H9 (cell line): ENCODE results near the gene FBXO47. TPM values are rescaled to one million over a fixed set of nuclear protein-coding genes. Genes with fewer than 3 reads are reported as not detected.

Source experiments
- DNase-seq: peaks from one replicate; pipeline ENCODE4 v3.0.0-alpha.2; 2017
- H2AFZ ChIP-seq: one replicate; pipeline ENCODE4 v1.6.1; 2013; ENCODE audit warnings: mild to moderate bottlenecking, low read length, control low read depth, moderate library complexity
- H2AK5ac ChIP-seq: 2 replicates; pipeline ENCODE4 v1.6.1; 2013; ENCODE audit warnings: low read length, control low read depth, mixed read lengths; ENCODE audit not compliant: insufficient read length
- H2BK120ac ChIP-seq: one replicate; pipeline ENCODE4 v1.6.1; 2013; ENCODE audit warnings: low read depth, mild to moderate bottlenecking, low read length, control low read depth, inconsistent platforms; ENCODE audit not compliant: poor library complexity, severe bottlenecking
- H2BK12ac ChIP-seq: 2 replicates; pipeline ENCODE4 v1.6.1; 2013; ENCODE audit warnings: low read length, control low read depth, mixed read lengths, low read depth; ENCODE audit not compliant: insufficient read length
- H2BK15ac ChIP-seq: 2 replicates; pipeline ENCODE4 v1.6.1; 2013; ENCODE audit warnings: low read depth, low read length, control low read depth
- H2BK20ac ChIP-seq: one replicate; pipeline ENCODE4 v1.6.1; 2013; ENCODE audit warnings: low read depth, mild to moderate bottlenecking, low read length, control low read depth, inconsistent platforms; ENCODE audit not compliant: poor library complexity, severe bottlenecking
- H2BK5ac ChIP-seq: 2 replicates; pipeline ENCODE4 v1.6.1; 2013; ENCODE audit warnings: low read length, control low read depth, mixed read lengths; ENCODE audit not compliant: insufficient read length
- H3K14ac ChIP-seq: 2 replicates; pipeline ENCODE4 v1.6.1; 2013; ENCODE audit warnings: low read length, control low read depth; ENCODE audit not compliant: insufficient read depth
- H3K18ac ChIP-seq: 2 replicates; pipeline ENCODE4 v1.6.1; 2013; ENCODE audit warnings: low read depth, mild to moderate bottlenecking, mixed read lengths, low read length, control low read depth; ENCODE audit not compliant: insufficient read length
- H3K23ac ChIP-seq: 2 replicates; pipeline ENCODE4 v1.6.1; 2013; ENCODE audit warnings: low read length, control low read depth, mixed read lengths, low read depth; ENCODE audit not compliant: insufficient read length
- H3K23me2 ChIP-seq: 2 replicates; pipeline ENCODE4 v1.6.1; 2013; ENCODE audit warnings: low read depth, mild to moderate bottlenecking, mixed read lengths, low read length, control low read depth; ENCODE audit not compliant: insufficient read length, poor library complexity, severe bottlenecking
- H3K27ac ChIP-seq: 2 replicates; pipeline ENCODE4 v1.5.1; 2013; ENCODE audit warnings: low read length, control low read depth, mixed read lengths, low read depth; ENCODE audit not compliant: insufficient read length
- H3K27me3 ChIP-seq: 2 replicates; pipeline ENCODE4 v1.6.1; 2013; ENCODE audit warnings: low read length, control low read depth, inconsistent platforms; ENCODE audit not compliant: insufficient read depth
- H3K4ac ChIP-seq: 2 replicates; pipeline ENCODE4 v1.6.1; 2013; ENCODE audit warnings: low read depth, mild to moderate bottlenecking, control low read depth, inconsistent platforms, low read length, moderate library complexity
- H3K4me1 ChIP-seq: 2 replicates; pipeline ENCODE4 v1.6.1; 2013; ENCODE audit warnings: low read length, control low read depth, inconsistent platforms; ENCODE audit not compliant: insufficient read depth
- H3K4me2 ChIP-seq: 2 replicates; pipeline ENCODE4 v1.6.1; 2013; ENCODE audit warnings: low read length, control low read depth, mixed read lengths; ENCODE audit not compliant: insufficient read length, insufficient read depth
- H3K56ac ChIP-seq: 2 replicates; pipeline ENCODE4 v1.6.1; 2013; ENCODE audit warnings: low read depth, mild to moderate bottlenecking, mixed read lengths, low read length, control low read depth; ENCODE audit not compliant: insufficient read length
- H3K79me1 ChIP-seq: 2 replicates; pipeline ENCODE4 v1.6.1; 2013; ENCODE audit warnings: low read depth, mild to moderate bottlenecking, moderate library complexity, low read length, control low read depth, inconsistent platforms; ENCODE audit not compliant: insufficient read depth, poor library complexity, severe bottlenecking
- H3K79me2 ChIP-seq: 2 replicates; pipeline ENCODE4 v1.6.1; 2013; ENCODE audit warnings: low read length, control low read depth, inconsistent platforms; ENCODE audit not compliant: insufficient read depth
- H3K9ac ChIP-seq: 2 replicates; pipeline ENCODE4 v1.6.1; 2013; ENCODE audit warnings: low read length, control low read depth, mixed read lengths; ENCODE audit not compliant: insufficient read length; ENCODE audit errors: extremely low read depth
- H3K9me3 ChIP-seq: one replicate; pipeline ENCODE4 v1.6.1; 2013; ENCODE audit warnings: low read depth, low read length, inconsistent platforms; ENCODE audit not compliant: control insufficient read depth
- H3T11ph ChIP-seq: one replicate; pipeline ENCODE4 v1.6.1; 2013; ENCODE audit warnings: mild to moderate bottlenecking, low read length, control low read depth, inconsistent platforms
- H4K20me1 ChIP-seq: one replicate; pipeline ENCODE4 v1.6.1; 2013; ENCODE audit not compliant: control insufficient read depth, insufficient read length, insufficient read depth
- H4K5ac ChIP-seq: 2 replicates; pipeline ENCODE4 v1.6.1; 2013; ENCODE audit warnings: low read depth, mild to moderate bottlenecking, mixed read lengths, low read length, control low read depth; ENCODE audit not compliant: insufficient read length
- H4K8ac ChIP-seq: replicated peaks from 2 replicates; pipeline ENCODE4 v1.6.1; 2013; ENCODE audit warnings: low read length, control low read depth, mixed read lengths, low read depth; ENCODE audit not compliant: insufficient read length
- H4K91ac ChIP-seq: 2 replicates; pipeline ENCODE4 v1.6.1; 2013; ENCODE audit warnings: low read depth, mild to moderate bottlenecking, moderate library complexity, mixed read lengths, low read length, control low read depth; ENCODE audit not compliant: insufficient read length
- H3K27ac Mint-ChIP-seq, 3 experiments: 2 replicates in 2 of 3; 3 replicates in 1 of 3; pipeline ENCODE4 v1.8.0; 2020 to 2021; ENCODE audit warnings: mixed read lengths in 3 of 3, mild to moderate bottlenecking in 1 of 3, moderate library complexity in 1 of 3
- H3K27me3 Mint-ChIP-seq: 2 replicates; pipeline ENCODE4 v1.8.0; 2021; ENCODE audit warnings: low read depth, mild to moderate bottlenecking, moderate library complexity, mixed read lengths
- H3K36me3 Mint-ChIP-seq, 3 experiments: 2 replicates in 2 of 3; 3 replicates in 1 of 3; pipeline ENCODE4 v1.8.0; 2020 to 2021; ENCODE audit warnings: low read depth in 3 of 3, mixed read lengths in 3 of 3; ENCODE audit not compliant: insufficient read depth in 1 of 3
- H3K4me1 Mint-ChIP-seq, 2 experiments: 2 replicates each; pipeline ENCODE4 v1.8.0; 2020; ENCODE audit warnings: mixed read lengths in 2 of 2
- H3K4me3 Mint-ChIP-seq, 2 experiments: 2 replicates in 1 of 2; 3 replicates in 1 of 2; pipeline ENCODE4 v1.8.0; 2020 to 2021; ENCODE audit warnings: mild to moderate bottlenecking in 2 of 2, mixed read lengths in 2 of 2, moderate library complexity in 1 of 2
- H3K9me3 Mint-ChIP-seq, 2 experiments: 2 replicates in 1 of 2; 3 replicates in 1 of 2; pipeline ENCODE4 v1.8.0; 2020; ENCODE audit warnings: mild to moderate bottlenecking in 2 of 2, mixed read lengths in 2 of 2, moderate library complexity in 1 of 2
- CTCF ChIP-seq: fragments of 200-600 bp; sonication (generic); conservative IDR thresholded peaks from 3 replicates; pipeline ENCODE4 v1.8.0; 2021; ENCODE audit warnings: antibody characterized with exemption, mild to moderate bottlenecking
- WGBS: extraction: QIAGEN DNeasy Blood & Tissue Kit; methylation state at CpG from one replicate; pipeline ENCODE4 v1.1.7; 2013; ENCODE audit warnings: missing lambda C conversion rate, low lambda C conversion rate, mixed read lengths; ENCODE audit not compliant: insufficient read length; ENCODE audit errors: extremely low coverage; 5-methylcytosine and 5-hydroxymethylcytosine counted together
- total RNA-seq: library from RNA; stranded (reverse); gene quantifications from 2 replicates; pipeline ENCODE4 v1.2.1, GENCODE V29; 2021

The FBXO47 gene
- total RNA-seq, 1 experiment from 2014 or later, result not detected

- Histone ChIP-seq H3K23ac (no peak overlapping the region), H3K23me2 (no peaks in the 10 kb centered on the region), H4K5ac (no peak overlapping the region), H4K20me1 (no peaks in the 10 kb centered on the region), H3K4me2 (no peak overlapping the region), H2BK15ac (no peak overlapping the region), H3K4me1 (no peaks in the 10 kb centered on the region), H4K91ac (no peak overlapping the region), H3K9ac (no peak overlapping the region), H3K56ac (no peak overlapping the region), H3K9me3 (no peaks in the 10 kb centered on the region), H3K18ac (no peak overlapping the region), H3K27ac (no peak overlapping the region), H2BK20ac (no peak overlapping the region), H3K14ac (no peak overlapping the region), H2BK120ac (no peak overlapping the region), H4K8ac (no peak overlapping the region), H2AK5ac (no peak overlapping the region), H2BK5ac (no peak overlapping the region), H2AFZ (no peak overlapping the region), H3T11ph (no peak overlapping the region), H3K27me3 (no peaks in the 10 kb centered on the region), H3K79me2 (no peaks in the 10 kb centered on the region), H3K79me1 (no peaks in the 10 kb centered on the region), H2BK12ac (no peak overlapping the region), H3K4ac (no peak overlapping the region)
- no peaks in the 10 kb centered on the region for H3K9me3 Mint-ChIP-seq
- H3K4me3 Mint-ChIP-seq, result no peak overlapping the region
- no peak for DNase-seq
- WGBS, result no CpG with 5 or more reads among the region's 7 CpGs
- H3K27me3 Mint-ChIP-seq, result no peaks in the 10 kb centered on the region; the same call in 1 of the 2 replicates
- no peak for TF ChIP-seq CTCF
- no peaks in the 10 kb centered on the region for H3K4me1 Mint-ChIP-seq
- H3K36me3 Mint-ChIP-seq, result peaks cover 21 to 58% (median 48%) of the 10 kb centered on the region in 3 experiments
- no peak overlapping the region for H3K27ac Mint-ChIP-seq
Measured at GRCh38 chr17:38915639-38915995, 51.6 kb downstream of the FBXO47 start.
